Measurements from ENCODE around the gene ABCC8.

DNA sequence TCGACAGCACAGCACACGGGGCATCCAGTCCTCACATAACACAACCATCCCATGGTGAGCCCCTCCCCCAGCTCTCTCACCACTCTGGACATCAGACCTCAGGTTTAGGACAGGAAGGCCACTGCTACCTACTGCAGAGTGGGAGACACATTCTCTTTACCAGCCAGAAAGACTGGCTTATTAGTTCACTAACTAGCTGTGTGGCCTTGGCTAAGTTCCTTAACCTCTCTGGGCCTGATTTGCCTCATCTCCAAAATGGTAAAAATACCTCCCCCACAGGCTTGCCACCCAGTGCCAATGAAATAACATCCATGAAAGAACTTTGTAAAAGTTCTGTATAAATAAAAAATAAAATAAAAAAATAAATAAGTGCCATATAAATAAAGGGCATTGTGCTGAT is 35.5 kb upstream of the ABCC8 start:
- no peak for TF ChIP-seq POLR2A (IDR thresholded peaks at IDR 0.05)
- TF ChIP-seq, protein P1, sequence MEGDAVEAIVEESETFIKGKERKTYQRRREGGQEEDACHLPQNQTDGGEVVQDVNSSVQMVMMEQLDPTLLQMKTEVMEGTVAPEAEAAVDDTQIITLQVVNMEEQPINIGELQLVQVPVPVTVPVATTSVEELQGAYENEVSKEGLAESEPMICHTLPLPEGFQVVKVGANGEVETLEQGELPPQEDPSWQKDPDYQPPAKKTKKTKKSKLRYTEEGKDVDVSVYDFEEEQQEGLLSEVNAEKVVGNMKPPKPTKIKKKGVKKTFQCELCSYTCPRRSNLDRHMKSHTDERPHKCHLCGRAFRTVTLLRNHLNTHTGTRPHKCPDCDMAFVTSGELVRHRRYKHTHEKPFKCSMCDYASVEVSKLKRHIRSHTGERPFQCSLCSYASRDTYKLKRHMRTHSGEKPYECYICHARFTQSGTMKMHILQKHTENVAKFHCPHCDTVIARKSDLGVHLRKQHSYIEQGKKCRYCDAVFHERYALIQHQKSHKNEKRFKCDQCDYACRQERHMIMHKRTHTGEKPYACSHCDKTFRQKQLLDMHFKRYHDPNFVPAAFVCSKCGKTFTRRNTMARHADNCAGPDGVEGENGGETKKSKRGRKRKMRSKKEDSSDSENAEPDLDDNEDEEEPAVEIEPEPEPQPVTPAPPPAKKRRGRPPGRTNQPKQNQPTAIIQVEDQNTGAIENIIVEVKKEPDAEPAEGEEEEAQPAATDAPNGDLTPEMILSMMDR (IDR thresholded peaks at IDR 0.05), result no peak
